Keratinocyte (primary cell): ENCODE results near the gene FRMD3. TPM values are rescaled to one million over a fixed set of nuclear protein-coding genes. Genes with fewer than 3 reads are reported as not detected.

Source experiments
- DNase-seq: peaks from one replicate; pipeline ENCODE4 v3.0.0-alpha.2; 2011; ENCODE audit warnings: low read depth, missing footprints, low spot score
- FAIRE-seq: peaks from 2 replicates; lab custom pipeline; 2011; peaks lifted over from hg19 to GRCh38; lab: Jason Lieb, UNC
- H2AFZ ChIP-seq: 2 replicates; pipeline ENCODE4 v1.6.0; 2012; ENCODE audit warnings: low read length, control low read depth, inconsistent platforms; ENCODE audit not compliant: control insufficient read depth
- H3K27ac ChIP-seq: 2 replicates; pipeline ENCODE4 v1.5.1; 2011; ENCODE audit warnings: low read length; ENCODE audit not compliant: control insufficient read depth, insufficient read depth
- H3K27me3 ChIP-seq: 3 replicates; pipeline ENCODE4 v1.6.0; 2011; ENCODE audit warnings: low read length; ENCODE audit not compliant: control insufficient read depth, insufficient read depth; ENCODE audit errors: extremely low read depth
- H3K36me3 ChIP-seq, 2 experiments: 2 replicates in 1 of 2; 3 replicates in 1 of 2; pipeline ENCODE4 v1.5.1; 2011; ENCODE audit warnings: low read length in 2 of 2, mild to moderate bottlenecking in 1 of 2; ENCODE audit not compliant: control insufficient read depth in 2 of 2, insufficient read depth in 2 of 2; ENCODE audit errors: extremely low read depth in 1 of 2
- H3K4me1 ChIP-seq: 3 replicates; pipeline ENCODE4 v1.5.1; 2011; ENCODE audit warnings: low read length; ENCODE audit not compliant: control insufficient read depth, insufficient read depth; ENCODE audit errors: extremely low read depth
- H3K4me2 ChIP-seq: 3 replicates; pipeline ENCODE4 v1.6.0; 2011; ENCODE audit warnings: low read depth, low read length; ENCODE audit not compliant: control insufficient read depth, insufficient read depth; ENCODE audit errors: extremely low read depth
- H3K4me3 ChIP-seq, 3 experiments: fragments of 200-600 bp in 1 of 3; sonication (generic) in 1 of 3; 2 replicates in 2 of 3; 3 replicates in 1 of 3; pipeline ENCODE4 v1.5.1; 2011 to 2016; ENCODE audit warnings: low read length in 3 of 3, mild to moderate bottlenecking in 3 of 3, control low read depth in 2 of 3, inconsistent platforms in 1 of 3, low read depth in 1 of 3, mixed read lengths in 1 of 3, mixed run types in 1 of 3, moderate library complexity in 1 of 3; ENCODE audit not compliant: control insufficient read depth in 2 of 3, insufficient read depth in 2 of 3; ENCODE audit errors: extremely low read depth in 1 of 3
- H3K79me2 ChIP-seq: 2 replicates; pipeline ENCODE4 v1.6.0; 2012; ENCODE audit warnings: low read length; ENCODE audit not compliant: control insufficient read depth, insufficient read depth
- H3K9ac ChIP-seq: 3 replicates; pipeline ENCODE4 v1.6.0; 2011; ENCODE audit warnings: low read length; ENCODE audit not compliant: control insufficient read depth, insufficient read depth; ENCODE audit errors: extremely low read depth
- H3K9me1 ChIP-seq: 3 replicates; pipeline ENCODE4 v1.6.0; 2011; ENCODE audit warnings: low read length; ENCODE audit not compliant: control insufficient read depth, insufficient read depth; ENCODE audit errors: extremely low read depth
- H3K9me3 ChIP-seq: 2 replicates; pipeline ENCODE4 v1.5.1; 2012; ENCODE audit warnings: low read depth, low read length; ENCODE audit not compliant: control insufficient read depth
- H4K20me1 ChIP-seq: 3 replicates; pipeline ENCODE4 v1.6.0; 2011; ENCODE audit warnings: low read length; ENCODE audit not compliant: control insufficient read depth, insufficient read depth; ENCODE audit errors: extremely low read depth
- EZH2 ChIP-seq: IDR thresholded peaks from one replicate; pipeline ENCODE4 v1.6.1; 2012; ENCODE audit warnings: inconsistent platforms, mild to moderate bottlenecking, low read length, moderate library complexity
- dilution Hi-C: fragments of 300-500 bp; cut with MboI; formaldehyde crosslinking; loops from one replicate; pipeline ENCODE4 v1.7.0; 2020; ENCODE audit warnings: low sequenced_read_pairs; ENCODE audit not compliant: extremely low pct_ligation_motif_present
- polyA plus RNA-seq, 5 experiments: library from polyadenylated mRNA; depleted of rRNA in 3 of 5; stranded (reverse) in 3 of 5; stranded (forward) in 1 of 5; unstranded in 1 of 5; fragments of >200 nt; gene quantifications; 1 replicate in 1 of 5; 2 replicates in 3 of 5; 3 replicates in 1 of 5; pipeline versions ENCODE4 v1.2.1 to v1.2.3, GENCODE V29; 2011 to 2012; ENCODE audit warnings: missing spikeins in 2 of 5, low read depth in 1 of 5, low replicate concordance in 1 of 5
- TF ChIP-seq, protein P1 (sequence below), 3 experiments: IDR thresholded peaks in 1 of 3; conservative IDR thresholded peaks in 1 of 3; optimal IDR thresholded peaks in 1 of 3; 2 replicates in 2 of 3; 3 replicates in 1 of 3; pipeline versions ENCODE3 to v1.5.1; 2011; ENCODE audit warnings: low read length in 3 of 3, mild to moderate bottlenecking in 3 of 3, moderate library complexity in 2 of 3, control low read depth in 1 of 3, inconsistent platforms in 1 of 3; ENCODE audit not compliant: insufficient read depth in 2 of 3; ENCODE audit errors: extremely low read depth in 1 of 3

The FRMD3 gene
- polyA plus RNA-seq, 1 donor (not counting 4 experiments of a cell fraction or from before 2014, with no cell fraction given) = 0.21 TPM

DNA sequence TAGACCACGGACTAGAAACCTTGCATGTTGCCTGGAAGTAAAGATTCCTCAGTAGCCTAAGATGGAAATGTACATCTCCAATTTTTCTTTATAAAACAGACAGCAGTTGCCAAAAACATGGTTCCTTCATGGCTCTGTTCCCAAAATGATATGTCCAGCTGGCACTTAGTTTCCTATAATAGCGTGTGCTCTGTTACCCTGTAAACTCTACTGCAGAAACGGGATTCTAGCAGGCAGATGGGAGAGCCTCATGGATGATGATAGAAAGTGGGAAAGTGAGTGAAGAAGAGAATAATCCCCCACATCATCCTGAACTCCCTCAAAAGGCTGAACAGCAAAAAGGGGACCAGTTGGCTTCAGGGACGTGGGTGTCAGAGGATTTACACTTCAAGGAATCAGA lies 118.2 kb downstream of the FRMD3 start:
- FAIRE-seq (no peak), DNase-seq (no peak)
- dilution Hi-C loops = no loop called here

GRCh38 chr9:83418283-83418682 lies 119.9 kb downstream of the FRMD3 start:
- H4K20me1 ChIP-seq = no peaks in the 10 kb centered on the region
- H3K4me1 ChIP-seq = no peaks in the 10 kb centered on the region
- no peaks in the 10 kb centered on the region for H3K9me3 ChIP-seq
- no peaks in the 10 kb centered on the region for H3K36me3 ChIP-seq
- H3K4me2 ChIP-seq = no peak overlapping the region
- H3K27me3 ChIP-seq = no peaks in the 10 kb centered on the region
- TF ChIP-seq, protein P1, sequence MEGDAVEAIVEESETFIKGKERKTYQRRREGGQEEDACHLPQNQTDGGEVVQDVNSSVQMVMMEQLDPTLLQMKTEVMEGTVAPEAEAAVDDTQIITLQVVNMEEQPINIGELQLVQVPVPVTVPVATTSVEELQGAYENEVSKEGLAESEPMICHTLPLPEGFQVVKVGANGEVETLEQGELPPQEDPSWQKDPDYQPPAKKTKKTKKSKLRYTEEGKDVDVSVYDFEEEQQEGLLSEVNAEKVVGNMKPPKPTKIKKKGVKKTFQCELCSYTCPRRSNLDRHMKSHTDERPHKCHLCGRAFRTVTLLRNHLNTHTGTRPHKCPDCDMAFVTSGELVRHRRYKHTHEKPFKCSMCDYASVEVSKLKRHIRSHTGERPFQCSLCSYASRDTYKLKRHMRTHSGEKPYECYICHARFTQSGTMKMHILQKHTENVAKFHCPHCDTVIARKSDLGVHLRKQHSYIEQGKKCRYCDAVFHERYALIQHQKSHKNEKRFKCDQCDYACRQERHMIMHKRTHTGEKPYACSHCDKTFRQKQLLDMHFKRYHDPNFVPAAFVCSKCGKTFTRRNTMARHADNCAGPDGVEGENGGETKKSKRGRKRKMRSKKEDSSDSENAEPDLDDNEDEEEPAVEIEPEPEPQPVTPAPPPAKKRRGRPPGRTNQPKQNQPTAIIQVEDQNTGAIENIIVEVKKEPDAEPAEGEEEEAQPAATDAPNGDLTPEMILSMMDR (optimal IDR thresholded peaks at IDR 0.05 in 1 of 3, IDR thresholded peaks at IDR 0.05 in 1 of 3, conservative IDR thresholded peaks at IDR 0.05 in 1 of 3; ENCODE audit: extremely low read depth in 1 of 3, insufficient read depth in 2 of 3, low read length in 3 of 3) = no peak
- TF ChIP-seq EZH2 = no peak
- H3K27ac ChIP-seq = no peak overlapping the region
- no peaks in the 10 kb centered on the region for H3K79me2 ChIP-seq
- no peaks in the 10 kb centered on the region for H3K9me1 ChIP-seq
- H2AFZ ChIP-seq = no peak overlapping the region
- no peak for FAIRE-seq
- H3K4me3 ChIP-seq = no peak overlapping the region
- dilution Hi-C loops = no loop called here
- no peak for DNase-seq
- H3K9ac ChIP-seq = no peak overlapping the region

More for the DNA sequence above, 118.2 kb downstream of the FRMD3 start:
- H3K4me3 ChIP-seq = no peak overlapping the region
- H3K27ac ChIP-seq = no peak overlapping the region
- no peak overlapping the region for H3K9ac ChIP-seq
- H2AFZ ChIP-seq = no peak overlapping the region
- no peaks in the 10 kb centered on the region for H3K9me1 ChIP-seq
- H3K36me3 ChIP-seq = no peaks in the 10 kb centered on the region
- H3K4me1 ChIP-seq = no peaks in the 10 kb centered on the region
- no peak overlapping the region for H3K4me2 ChIP-seq
- no peak for TF ChIP-seq EZH2
- no peaks in the 10 kb centered on the region for H3K27me3 ChIP-seq
- no peaks in the 10 kb centered on the region for H3K79me2 ChIP-seq
- no peaks in the 10 kb centered on the region for H4K20me1 ChIP-seq
- H3K9me3 ChIP-seq = no peaks in the 10 kb centered on the region

DNA sequence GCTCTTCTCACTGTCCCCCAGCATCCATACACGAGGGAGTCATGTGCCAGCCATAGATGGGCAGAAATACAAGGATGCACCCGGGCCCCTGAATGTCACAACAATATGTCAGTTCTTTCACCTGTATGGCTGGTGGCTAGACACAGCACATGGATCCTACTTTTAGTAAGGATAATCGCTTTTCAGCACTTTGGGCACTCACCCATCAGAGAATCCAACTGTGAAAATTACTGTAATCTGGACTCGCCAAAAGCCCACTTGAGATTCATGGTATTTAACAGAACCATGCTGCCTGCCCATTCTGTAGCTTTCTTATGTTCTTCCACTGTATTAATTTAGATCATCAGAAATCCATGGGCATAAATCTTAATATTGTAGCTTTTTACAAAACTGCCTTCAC lies 124.8 kb downstream of the FRMD3 start:
- TF ChIP-seq, protein P1 (optimal IDR thresholded peaks at IDR 0.05 in 1 of 3, IDR thresholded peaks at IDR 0.05 in 1 of 3, conservative IDR thresholded peaks at IDR 0.05 in 1 of 3; ENCODE audit: extremely low read depth in 1 of 3, insufficient read depth in 2 of 3, low read length in 3 of 3) = no peak
- no peak for TF ChIP-seq EZH2
- Histone ChIP-seq H3K27ac (no peak overlapping the region), H4K20me1 (no peaks in the 10 kb centered on the region), H3K9me3 (no peaks in the 10 kb centered on the region), H3K4me3 (no peak overlapping the region), H3K4me2 (no peak overlapping the region), H3K9me1 (no peaks in the 10 kb centered on the region), H3K4me1 (no peaks in the 10 kb centered on the region), H3K27me3 (no peaks in the 10 kb centered on the region), H3K79me2 (no peaks in the 10 kb centered on the region), H2AFZ (no peak overlapping the region), H3K9ac (no peak overlapping the region), H3K36me3 (no peaks in the 10 kb centered on the region)
- FAIRE-seq (no peak), DNase-seq (no peak)
- dilution Hi-C loops = no loop called here
